Right atrium auricular region (tissue), 2 donors: ENCODE measurements around the gene STRN3. TPM values are rescaled to one million over a fixed set of nuclear protein-coding genes. Genes with fewer than 3 reads are reported as not detected.

Experiments
- DNase-seq: peaks from one replicate; pipeline ENCODE4 v3.0.0-alpha.2; 2019; ENCODE audit warnings: low spot score
- H3K27ac ChIP-seq, 2 donors: fragments of 200-600 bp; sonication (generic); 1 replicate in 1 of 2; 2 replicates in 1 of 2; pipeline ENCODE4 v1.5.1; 2016 to 2019
- H3K27me3 ChIP-seq, 2 donors: fragments of 200-600 bp; sonication (generic); one replicate each; pipeline versions ENCODE4 v1.5.1 to v1.6.0; 2017 to 2019
- H3K36me3 ChIP-seq: fragments of 200-600 bp; sonication (generic); one replicate; pipeline ENCODE4 v1.5.1; 2016
- H3K4me1 ChIP-seq, 2 donors: fragments of 200-600 bp; sonication (generic); one replicate each; pipeline versions ENCODE4 v1.5.1 to v1.6.0; 2017 to 2019
- H3K4me3 ChIP-seq, 2 donors: fragments of 200-600 bp; sonication (generic); 1 replicate in 1 of 2; 2 replicates in 1 of 2; pipeline ENCODE4 v1.5.1; 2017 to 2019; ENCODE audit warnings: mild to moderate bottlenecking in 1 of 2, moderate library complexity in 1 of 2
- H3K9me3 ChIP-seq, 2 donors: fragments of 200-600 bp; sonication (generic); one replicate each; pipeline ENCODE4 v1.5.1; 2019
- total RNA-seq, 2 donors: library from RNA; depleted of rRNA; stranded (reverse); fragments of >200 nt; gene quantifications; one replicate each; pipeline ENCODE4 v1.1.0, GENCODE V29; 2016
- TF ChIP-seq, protein P1 (sequence below), 2 donors: fragments of 200-600 bp; sonication (generic); IDR thresholded peaks; one replicate each; pipeline ENCODE4 v1.5.1; 2019; ENCODE audit warnings: antibody characterized with exemption in 2 of 2

Gene STRN3
- total RNA-seq, 2 donors from 2014 or later = 34.2 to 46.8 TPM

GRCh38 chr14:30995689-30996088, 30.5 kb downstream of the STRN3 start:
- H3K27ac ChIP-seq = peak overlapping the region; percentile 27 to 43
- H3K27me3 ChIP-seq = no peaks in the 10 kb centered on the region
- peaks cover 0 to 44% of the 10 kb centered on the region in 2 donors for H3K4me1 ChIP-seq
- no peak for DNase-seq
- peaks cover 0 to 8% of the 10 kb centered on the region in 2 donors for H3K9me3 ChIP-seq
- no peak overlapping the region for H3K4me3 ChIP-seq
- TF ChIP-seq, protein P1, sequence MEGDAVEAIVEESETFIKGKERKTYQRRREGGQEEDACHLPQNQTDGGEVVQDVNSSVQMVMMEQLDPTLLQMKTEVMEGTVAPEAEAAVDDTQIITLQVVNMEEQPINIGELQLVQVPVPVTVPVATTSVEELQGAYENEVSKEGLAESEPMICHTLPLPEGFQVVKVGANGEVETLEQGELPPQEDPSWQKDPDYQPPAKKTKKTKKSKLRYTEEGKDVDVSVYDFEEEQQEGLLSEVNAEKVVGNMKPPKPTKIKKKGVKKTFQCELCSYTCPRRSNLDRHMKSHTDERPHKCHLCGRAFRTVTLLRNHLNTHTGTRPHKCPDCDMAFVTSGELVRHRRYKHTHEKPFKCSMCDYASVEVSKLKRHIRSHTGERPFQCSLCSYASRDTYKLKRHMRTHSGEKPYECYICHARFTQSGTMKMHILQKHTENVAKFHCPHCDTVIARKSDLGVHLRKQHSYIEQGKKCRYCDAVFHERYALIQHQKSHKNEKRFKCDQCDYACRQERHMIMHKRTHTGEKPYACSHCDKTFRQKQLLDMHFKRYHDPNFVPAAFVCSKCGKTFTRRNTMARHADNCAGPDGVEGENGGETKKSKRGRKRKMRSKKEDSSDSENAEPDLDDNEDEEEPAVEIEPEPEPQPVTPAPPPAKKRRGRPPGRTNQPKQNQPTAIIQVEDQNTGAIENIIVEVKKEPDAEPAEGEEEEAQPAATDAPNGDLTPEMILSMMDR (IDR thresholded peaks at IDR 0.05) = no peak
- peaks cover 5% of the 10 kb centered on the region for H3K36me3 ChIP-seq

- Histone ChIP-seq H3K36me3 (peaks cover 5% of the 10 kb centered on the region), H3K4me1 (peaks cover 0 to 43% of the 10 kb centered on the region in 2 donors), H3K4me3 (no peak overlapping the region), H3K27me3 (no peaks in the 10 kb centered on the region), H3K27ac (peak overlapping the region; percentile 27 to 43), H3K9me3 (peaks cover 0 to 8% of the 10 kb centered on the region in 2 donors)
- DNase-seq = no peak
- TF ChIP-seq, protein P1 (IDR thresholded peaks at IDR 0.05) = no peak
Measured at GRCh38 chr14:30994681-30995620, 31.2 kb downstream of the STRN3 start.

- no peak for DNase-seq
- Histone ChIP-seq H3K4me3 (no peak overlapping the region), H3K36me3 (no peaks in the 10 kb centered on the region), H3K27ac (no peak overlapping the region), H3K27me3 (no peaks in the 10 kb centered on the region), H3K4me1 (peaks cover 0 to 43% of the 10 kb centered on the region in 2 donors), H3K9me3 (peaks cover 0 to 3% of the 10 kb centered on the region in 2 donors)
- TF ChIP-seq, protein P1 (IDR thresholded peaks at IDR 0.05) = no peak
Measured at GRCh38 chr14:30993071-30993470, 33.1 kb downstream of the STRN3 start.

GRCh38 chr14:30991408-30991807, 34.8 kb downstream of the STRN3 start:
- Histone ChIP-seq H3K27me3 (no peaks in the 10 kb centered on the region), H3K9me3 (no peaks in the 10 kb centered on the region), H3K27ac (no peak overlapping the region), H3K36me3 (no peaks in the 10 kb centered on the region), H3K4me1 (peaks cover 0 to 43% of the 10 kb centered on the region in 2 donors), H3K4me3 (no peak overlapping the region)
- TF ChIP-seq, protein P1 (IDR thresholded peaks at IDR 0.05) = no peak
- no peak for DNase-seq

GRCh38 chr14:30990770-30991169, 35.4 kb downstream of the STRN3 start:
- DNase-seq = no peak
- no peaks in the 10 kb centered on the region for H3K9me3 ChIP-seq
- no peaks in the 10 kb centered on the region for H3K27me3 ChIP-seq
- H3K36me3 ChIP-seq = no peaks in the 10 kb centered on the region
- H3K27ac ChIP-seq = no peak overlapping the region
- H3K4me3 ChIP-seq = no peak overlapping the region
- H3K4me1 ChIP-seq = peaks cover 0 to 38% of the 10 kb centered on the region in 2 donors
- TF ChIP-seq, protein P1 (IDR thresholded peaks at IDR 0.05) = no peak
